ENCODE measurements around the gene SAE1.

SAE1 gene

GRCh38 chr19:47107202-47107952 lies 23.3 kb upstream of the SAE1 start:
- no peak for DNase-seq

GRCh38 chr19:47107953-47108746 lies 22.5 kb upstream of the SAE1 start:
- peak; percentile 41 for DNase-seq

- DNase-seq: no peak
Observed at GRCh38 chr19:47109177-47109540, 21.5 kb upstream of the SAE1 start.

- no peak for DNase-seq
Observed at GRCh38 chr19:47109541-47110375, 20.9 kb upstream of the SAE1 start.

GRCh38 chr19:47110521-47111005 lies 20.1 kb upstream of the SAE1 start:
- peak; percentile 73 for DNase-seq

GRCh38 chr19:47111006-47111621 lies 19.5 kb upstream of the SAE1 start:
- no peak for DNase-seq

- no peak for DNase-seq
Observed at GRCh38 chr19:47111682-47112165, 18.9 kb upstream of the SAE1 start.

GRCh38 chr19:47112166-47112996 lies 18.3 kb upstream of the SAE1 start:
- peak; percentile 34 for DNase-seq

GRCh38 chr19:47112997-47113849 lies 17.4 kb upstream of the SAE1 start, which contains the start of gene ZC3H4:
TSS of gene ZC3H4 (minus strand) at chr19:47113776. CDS start at chr19:47112584, 1,192 bp downstream.
- DNase-seq: peak; percentile 98

GRCh38 chr19:47113850-47114651 lies 16.6 kb upstream of the SAE1 start:
- no peak for DNase-seq

- no peak for DNase-seq
Observed at GRCh38 chr19:47120470-47121067, 10.1 kb upstream of the SAE1 start.

- no peak for DNase-seq
Observed at GRCh38 chr19:47122359-47123335, 8.0 kb upstream of the SAE1 start.

- no peak for DNase-seq
Observed at GRCh38 chr19:47123406-47123805, 7.2 kb upstream of the SAE1 start.

- peak; percentile 67 for DNase-seq
Observed at GRCh38 chr19:47124937-47125668, 5.5 kb upstream of the SAE1 start.

GRCh38 chr19:47125669-47125938 lies 5.0 kb upstream of the SAE1 start:
- no peak for DNase-seq

GRCh38 chr19:47129579-47129978 lies 1.1 kb upstream of the SAE1 start:
- DNase-seq: no peak

- no peak for DNase-seq
Observed at GRCh38 chr19:47130120-47130588, 481 bp upstream of the SAE1 start.

All from NCI-H187 treated with DMSO at 0.1 percent for 48 hours (cell line).